Esophagus (tissue), 2 donors: ENCODE data around the gene UBL4A. TPM values are rescaled to one million over a fixed set of nuclear protein-coding genes. Genes with fewer than 3 reads are reported as not detected.
A peak's percentile ranks its signal among the peaks of the same experiment; 100 is the strongest.

Source experiments
- H3K27ac ChIP-seq, 2 donors: one replicate each; pipeline ENCODE4 v1.5.1; 2013; ENCODE audit warnings: low read depth in 2 of 2, mild to moderate bottlenecking in 2 of 2, inconsistent platforms in 1 of 2, low read length in 1 of 2, moderate library complexity in 1 of 2
- H3K27me3 ChIP-seq, 2 donors: one replicate each; pipeline ENCODE4 v1.6.1; 2013; ENCODE audit warnings: low read length in 2 of 2, control low read depth in 1 of 2, mild to moderate bottlenecking in 1 of 2; ENCODE audit not compliant: insufficient read depth in 2 of 2, control insufficient read depth in 1 of 2
- H3K36me3 ChIP-seq, 2 donors: one replicate each; pipeline ENCODE4 v1.6.1; 2013; ENCODE audit warnings: low read length in 1 of 2; ENCODE audit not compliant: control insufficient read depth in 2 of 2, insufficient read depth in 2 of 2
- H3K4me1 ChIP-seq, 2 donors: one replicate each; pipeline ENCODE4 v1.6.1; 2013; ENCODE audit warnings: low read length in 1 of 2; ENCODE audit not compliant: control insufficient read depth in 2 of 2, insufficient read depth in 2 of 2
- H3K4me3 ChIP-seq, 2 donors: one replicate each; pipeline ENCODE4 v1.5.1; 2013; ENCODE audit warnings: low read length in 2 of 2, mild to moderate bottlenecking in 2 of 2, low read depth in 1 of 2, moderate library complexity in 1 of 2
- H3K9me3 ChIP-seq, 2 donors: one replicate each; pipeline ENCODE4 v1.6.1; 2013; ENCODE audit warnings: mild to moderate bottlenecking in 2 of 2, low read depth in 1 of 2, low read length in 1 of 2, moderate library complexity in 1 of 2; ENCODE audit not compliant: control insufficient read depth in 2 of 2, insufficient read depth in 1 of 2
- WGBS, 2 donors: extraction: QIAGEN DNeasy Blood & Tissue Kit; methylation state at CpG; one replicate each; pipeline ENCODE4 v1.1.7; 2013; 5-methylcytosine and 5-hydroxymethylcytosine counted together
- polyA plus RNA-seq, 2 donors: library from polyadenylated mRNA; stranded (reverse); fragments of 200-250 nt; gene quantifications; one replicate each; pipeline ENCODE4 v1.2.3, GENCODE V29; 2013
- donor health status: healthy with polysubstance abuse.
- donor health status: Bipolar disorder and iron deficiency.

UBL4A gene
- polyA plus RNA-seq, 2 donors: 15.4 to 28.5 TPM

- peaks cover 2 to 4% of the 10 kb centered on the region in 2 donors for H3K4me1 ChIP-seq
- H3K27me3 ChIP-seq: no peaks in the 10 kb centered on the region
- peak within 1 kb of the TSS; percentile 49 to 78 for H3K4me3 ChIP-seq
- 0 to 32% methylated on average over 49 to 93 of the region's 93 CpGs for WGBS, 2 donors
- no peaks in the 10 kb centered on the region for H3K9me3 ChIP-seq
- peak within 1 kb of the TSS; percentile 89 to 92 for H3K27ac ChIP-seq
- H3K36me3 ChIP-seq: peaks cover 0 to 40% of the 10 kb centered on the region in 2 donors
These were observed 49.2 kb downstream of the UBL4A start, which contains the start of gene GDI1 for GRCh38 chrX:154436983-154437752. GDI1 (plus strand) TSS chrX:154437154; CDS start chrX:154437255, 101 bp downstream.

- H3K36me3 ChIP-seq: peaks cover 0 to 36% of the 10 kb centered on the region in 2 donors
These were observed 49.9 kb downstream of the UBL4A start for GRCh38 chrX:154436374-154436982.

GRCh38 chrX:154435171-154435733 is 51.2 kb downstream of the UBL4A start:
- H3K27ac ChIP-seq: no peak overlapping the region
- H3K9me3 ChIP-seq: no peaks in the 10 kb centered on the region
- peaks cover 0 to 32% of the 10 kb centered on the region in 2 donors for H3K36me3 ChIP-seq
- peaks cover 0 to 2% of the 10 kb centered on the region in 2 donors for H3K4me1 ChIP-seq
- H3K4me3 ChIP-seq: no peak overlapping the region
- no peaks in the 10 kb centered on the region for H3K27me3 ChIP-seq
- 92% methylated on average over 16 to 19 of the region's 19 CpGs for WGBS, 2 donors

More at GRCh38 chrX:154436374-154436982, 49.9 kb downstream of the UBL4A start:
- Histone ChIP-seq H3K27ac (peak overlapping the region; percentile 89 to 92), H3K9me3 (no peaks in the 10 kb centered on the region), H3K4me1 (peaks cover 0 to 2% of the 10 kb centered on the region in 2 donors), H3K27me3 (no peaks in the 10 kb centered on the region), H3K4me3 (peak overlapping the region; percentile 49 to 78)
- WGBS, 2 donors: 4 to 27% methylated on average over 27 to 66 of the region's 78 CpGs

- Histone ChIP-seq H3K27me3 (no peaks in the 10 kb centered on the region), H3K27ac (no peak overlapping the region), H3K4me1 (peaks cover 0 to 2% of the 10 kb centered on the region in 2 donors), H3K36me3 (peaks cover 0 to 32% of the 10 kb centered on the region in 2 donors), H3K4me3 (no peak overlapping the region), H3K9me3 (no peaks in the 10 kb centered on the region)
- WGBS, 2 donors: 76 to 93% methylated on average over 7 of the region's 7 CpGs
These were observed 51.8 kb downstream of the UBL4A start for GRCh38 chrX:154434394-154435168.

Other genes with a start within 250 kb of the UBL4A start
- not detected for gene OPN1MW3, start 229.0 kb downstream of the UBL4A start, polyA plus RNA-seq
- gene TEX28, start 191.5 kb downstream of the UBL4A start, polyA plus RNA-seq: not detected
- gene TKTL1, start 190.8 kb downstream of the UBL4A start, polyA plus RNA-seq: not detected
- 100 to 1,000 TPM; 407 to 691 TPM for gene FLNA, start 112.0 kb downstream of the UBL4A start, polyA plus RNA-seq
- gene EMD, start 107.3 kb downstream of the UBL4A start, polyA plus RNA-seq: 10 to 100 TPM; 66.5 to 83.9 TPM
- gene RPL10, start 88.2 kb downstream of the UBL4A start, polyA plus RNA-seq: 1,000 to 10,000 TPM; 2,998 to 4,750 TPM
- 10 to 100 TPM; 20.1 to 20.3 TPM for gene DNASE1L1, start 77.4 kb downstream of the UBL4A start, polyA plus RNA-seq
- 10 to 100 TPM; 28.9 to 59.5 TPM for gene TAFAZZIN, start 75.1 kb downstream of the UBL4A start, polyA plus RNA-seq
- 10 to 100 TPM; 40.3 to 65.8 TPM for gene ATP6AP1, start 57.9 kb downstream of the UBL4A start, polyA plus RNA-seq
- 10 to 100 TPM; 46.4 to 63.5 TPM for gene GDI1, start 49.5 kb downstream of the UBL4A start, polyA plus RNA-seq
- 10 to 100 TPM; 37.5 to 46.6 TPM for gene FAM50A, start 42.5 kb downstream of the UBL4A start, polyA plus RNA-seq
- gene PLXNA3, start 28.3 kb downstream of the UBL4A start, polyA plus RNA-seq: 10 to 100 TPM in 1 of 2 donors, 1 to 10 TPM in 1; 4.3 to 19.0 TPM
- 10 to 100 TPM in 1 of 2 donors, 1 to 10 TPM in 1; 6.2 to 21.1 TPM for gene LAGE3, start 7.3 kb downstream of the UBL4A start, polyA plus RNA-seq
- gene SLC10A3, start 4.0 kb upstream of the UBL4A start, polyA plus RNA-seq: 10 to 100 TPM; 24.7 to 26.3 TPM
- gene FAM3A, start 29.6 kb upstream of the UBL4A start, polyA plus RNA-seq: 10 to 100 TPM; 51.6 to 54.4 TPM
- 10 to 100 TPM; 42.7 to 46.9 TPM for gene G6PD, start 60.2 kb upstream of the UBL4A start, polyA plus RNA-seq
- 10 to 100 TPM; 16.2 to 19.7 TPM for gene IKBKG, start 61.0 kb upstream of the UBL4A start, polyA plus RNA-seq
- not detected for gene CTAG1A, start 98.5 kb upstream of the UBL4A start, polyA plus RNA-seq
- gene CTAG1B, start 132.7 kb upstream of the UBL4A start, polyA plus RNA-seq: under 1 TPM in 1 of 2 donors, not detected in 1; 0.04 TPM
- 1 to 10 TPM in 1 of 2 donors, not detected in 1; 2.8 TPM for gene CTAG2, start 167.0 kb upstream of the UBL4A start, polyA plus RNA-seq